OCI-LY7 (cell line): ENCODE measurements around the gene TMEM253. TPM values are rescaled to one million over a fixed set of nuclear protein-coding genes. Genes with fewer than 3 reads are reported as not detected.

ENCODE experiments used
- BruUV-seq: library from RNA; stranded (reverse); fragments of 400-500 nt; replicated peaks from 2 replicates; lab custom pipeline; 2021; lab: Mats Ljungman, UMichigan
- CTCF ChIA-PET: fragments of 300-600 bp; sonication (Branson Sonifier 250); formaldehyde crosslinking; loops from one replicate; lab custom pipeline; 2022; ENCODE audit warnings: antibody characterized with exemption; ENCODE audit not compliant: unreplicated experiment; lab: Charles Lee
- POLR2A ChIA-PET: fragments of 300-600 bp; sonication (Branson Sonifier 250); formaldehyde crosslinking; loops from one replicate; lab custom pipeline; 2022; ENCODE audit warnings: antibody characterized with exemption; lab: Charles Lee
- DNase-seq: peaks from one replicate; pipeline ENCODE4 v3.0.0-alpha.2; 2015; ENCODE audit warnings: low spot score
- H2AFZ ChIP-seq: fragments of 200-600 bp; sonication (generic), shearing (Covaris generic); 2 replicates; pipeline ENCODE4 v1.6.1; 2014; ENCODE audit warnings: mild to moderate bottlenecking, antibody characterized with exemption, low read length, moderate library complexity
- H3K27ac ChIP-seq: fragments of 200-600 bp; sonication (generic); 2 replicates; pipeline ENCODE4 v1.5.1; 2014; ENCODE audit warnings: mixed run types, low read depth, mild to moderate bottlenecking, moderate library complexity, low read length, inconsistent platforms; ENCODE audit not compliant: poor library complexity, severe bottlenecking
- H3K36me3 ChIP-seq: fragments of 200-600 bp; sonication (generic); 2 replicates; pipeline ENCODE4 v1.6.1; 2014; ENCODE audit warnings: mild to moderate bottlenecking, antibody characterized with exemption, low read length, moderate library complexity, mixed read lengths; ENCODE audit not compliant: insufficient read depth
- H3K4me1 ChIP-seq: fragments of 200-600 bp; sonication (generic); 2 replicates; pipeline ENCODE4 v1.5.1; 2014; ENCODE audit warnings: mild to moderate bottlenecking, low read length; ENCODE audit not compliant: insufficient read depth, poor library complexity, severe bottlenecking
- H3K4me2 ChIP-seq: fragments of 200-600 bp; sonication (generic); 2 replicates; pipeline ENCODE4 v1.6.1; 2014; ENCODE audit warnings: mild to moderate bottlenecking, low read length
- H3K4me3 ChIP-seq: fragments of 200-600 bp; sonication (generic); 2 replicates; pipeline ENCODE4 v1.5.1; 2014; ENCODE audit warnings: mild to moderate bottlenecking, low read depth, low read length; ENCODE audit not compliant: poor library complexity, severe bottlenecking
- H3K79me2 ChIP-seq: fragments of 200-600 bp; sonication (generic); 2 replicates; pipeline ENCODE4 v1.6.1; 2016; ENCODE audit warnings: low read depth, mild to moderate bottlenecking, low read length, moderate library complexity, mixed read lengths; ENCODE audit not compliant: insufficient read depth
- H3K9me2 ChIP-seq: fragments of 200-600 bp; sonication (generic); 2 replicates; pipeline ENCODE4 v1.6.1; 2016; ENCODE audit warnings: mild to moderate bottlenecking, low read length, mixed read lengths; ENCODE audit not compliant: insufficient read depth
- H3K9me3 ChIP-seq: fragments of 200-600 bp; sonication (generic); 2 replicates; pipeline ENCODE4 v1.6.1; 2014; ENCODE audit warnings: mild to moderate bottlenecking, mixed run types, low read length, mixed read lengths
- H4K20me1 ChIP-seq: fragments of 200-600 bp; sonication (generic); 2 replicates; pipeline ENCODE4 v1.6.1; 2014; ENCODE audit warnings: mild to moderate bottlenecking, antibody characterized with exemption, low read length, moderate library complexity, mixed read lengths; ENCODE audit not compliant: insufficient read depth
- EZH2phosphoT487 ChIP-seq: fragments of 200-600 bp; sonication (generic); IDR thresholded peaks from 2 replicates; pipeline ENCODE4 v1.6.1; 2018; ENCODE audit warnings: low read depth, borderline replicate concordance, mild to moderate bottlenecking, mixed run types, antibody characterized with exemption, low read length, moderate library complexity, mixed read lengths
- intact Hi-C: fragments of 100-400 bp; cut with micrococcal nuclease; formaldehyde crosslinking; loops from one replicate; pipeline ENCODE4 v1.10.0; 2022; ENCODE audit not compliant: unreplicated experiment
- total RNA-seq, 2 experiments: library from RNA; depleted of rRNA in 1 of 2; stranded (reverse); fragments of >200 nt in 1 of 2; shearing (Covaris generic) in 1 of 2; gene quantifications; 2 replicates each; pipeline ENCODE4 v1.2.3, GENCODE V29; 2014 to 2022
- TF ChIP-seq, protein P1 (sequence below): fragments of 200-600 bp; sonication (generic); conservative IDR thresholded peaks from 2 replicates; pipeline ENCODE4 v1.5.1; 2014; ENCODE audit warnings: mild to moderate bottlenecking, antibody characterized with exemption, low read length, moderate library complexity, mixed read lengths

Gene TMEM253
- total RNA-seq, 2 experiments from 2014 or later: 0.88 TPM; not detected in 1

DNA sequence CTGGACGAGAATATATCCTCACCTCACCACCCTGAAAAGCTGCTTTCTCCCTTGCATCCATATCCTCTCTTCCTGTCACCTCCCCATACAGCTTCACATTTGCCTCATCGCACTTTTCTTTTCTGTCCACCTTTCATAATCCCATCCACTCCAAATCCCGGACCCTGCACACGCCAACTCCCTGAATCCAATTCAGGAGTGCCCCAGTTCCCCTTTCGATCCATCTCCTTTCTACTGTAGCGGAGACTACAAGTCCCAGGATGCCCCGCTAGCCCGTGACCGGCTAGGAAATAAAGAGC lies 2.5 kb downstream of the TMEM253 start:
- no peaks in the 10 kb centered on the region for H4K20me1 ChIP-seq
- H3K36me3 ChIP-seq: no peaks in the 10 kb centered on the region
- DNase-seq: no peak
- intact Hi-C loops: loop anchor here (1.0 to 10.0 kb wide), 2 partner anchors 32 to 419 kb away; partner anchors contain the start of genes ANG and RNASE4
- H3K9me2 ChIP-seq: no peaks in the 10 kb centered on the region
- no peak for TF ChIP-seq EZH2phosphoT487
- TF ChIP-seq, protein P1, sequence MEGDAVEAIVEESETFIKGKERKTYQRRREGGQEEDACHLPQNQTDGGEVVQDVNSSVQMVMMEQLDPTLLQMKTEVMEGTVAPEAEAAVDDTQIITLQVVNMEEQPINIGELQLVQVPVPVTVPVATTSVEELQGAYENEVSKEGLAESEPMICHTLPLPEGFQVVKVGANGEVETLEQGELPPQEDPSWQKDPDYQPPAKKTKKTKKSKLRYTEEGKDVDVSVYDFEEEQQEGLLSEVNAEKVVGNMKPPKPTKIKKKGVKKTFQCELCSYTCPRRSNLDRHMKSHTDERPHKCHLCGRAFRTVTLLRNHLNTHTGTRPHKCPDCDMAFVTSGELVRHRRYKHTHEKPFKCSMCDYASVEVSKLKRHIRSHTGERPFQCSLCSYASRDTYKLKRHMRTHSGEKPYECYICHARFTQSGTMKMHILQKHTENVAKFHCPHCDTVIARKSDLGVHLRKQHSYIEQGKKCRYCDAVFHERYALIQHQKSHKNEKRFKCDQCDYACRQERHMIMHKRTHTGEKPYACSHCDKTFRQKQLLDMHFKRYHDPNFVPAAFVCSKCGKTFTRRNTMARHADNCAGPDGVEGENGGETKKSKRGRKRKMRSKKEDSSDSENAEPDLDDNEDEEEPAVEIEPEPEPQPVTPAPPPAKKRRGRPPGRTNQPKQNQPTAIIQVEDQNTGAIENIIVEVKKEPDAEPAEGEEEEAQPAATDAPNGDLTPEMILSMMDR: no peak; the same call in none of the 2 replicates
- peak overlapping the region; percentile 67; the same call in 1 of the 2 replicates for H2AFZ ChIP-seq
- ChIA-PET POLR2A (interaction anchor here (0.6 to 3.3 kb wide), 8 partner anchors 8 to 1938 kb away, joined by 3 to 31 read pairs (median 9); partner anchors contain the start of gene ARHGEF40), CTCF (interaction anchor here (0.6 to 2.6 kb wide), 6 partner anchors 11 to 353 kb away, joined by 3 to 23 read pairs (median 6); partner anchors contain the start of genes ARHGEF40 and CHD8)
- no peaks in the 10 kb centered on the region for H3K9me3 ChIP-seq
- no TSS peak for BruUV-seq
- H3K4me1 ChIP-seq: peaks cover 41% of the 10 kb centered on the region
- H3K27ac ChIP-seq: peak overlapping the region; percentile 59
- no peaks in the 10 kb centered on the region for H3K79me2 ChIP-seq
- peak overlapping the region; percentile 92 for H3K4me2 ChIP-seq
- H3K4me3 ChIP-seq: peak overlapping the region; percentile 85

DNA sequence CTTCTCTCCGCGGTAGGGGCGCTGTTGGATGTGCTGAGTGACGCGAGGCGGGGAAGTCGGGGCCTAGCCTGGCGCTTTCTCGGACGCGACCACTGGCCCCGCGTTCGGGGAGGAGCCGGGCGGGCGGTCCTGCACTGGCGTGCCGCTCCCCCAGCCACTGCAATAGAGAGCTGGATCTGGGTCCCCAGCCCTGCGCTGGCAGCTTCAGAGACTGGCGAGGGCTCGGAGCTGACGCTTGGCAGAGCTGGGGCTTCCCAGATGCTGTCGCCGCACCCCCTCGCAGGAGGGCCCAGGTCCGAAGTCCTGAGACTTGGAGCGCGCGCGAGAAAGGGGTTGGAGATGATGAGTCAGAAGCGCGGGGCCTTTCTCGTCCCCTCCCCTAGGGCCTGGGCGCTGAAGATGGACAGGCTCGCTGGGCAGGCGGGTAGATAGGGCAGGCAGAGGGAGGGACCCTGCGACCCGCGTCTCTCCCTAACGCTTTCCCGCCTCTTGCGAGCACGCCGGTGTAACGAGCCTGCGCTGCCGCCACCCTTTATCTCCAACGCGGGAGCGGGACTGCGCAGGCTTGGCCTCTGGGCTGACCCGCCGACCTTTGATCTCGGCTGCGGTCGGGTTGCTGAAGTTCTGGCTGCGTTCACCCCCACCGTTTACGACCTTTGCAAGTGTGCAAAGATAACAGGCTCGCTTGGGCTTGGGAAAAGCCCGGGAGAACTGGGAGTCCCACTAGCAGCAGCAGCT lies 3.0 kb downstream of the TMEM253 start:
- Histone ChIP-seq H3K4me3 (peak overlapping the region; percentile 85), H2AFZ (peak overlapping the region; percentile 67)
- BruUV-seq: TSS peak; percentile 95

More for the DNA sequence above, 3.0 kb downstream of the TMEM253 start:
- Histone ChIP-seq H3K27ac (peak overlapping the region; percentile 59), H3K79me2 (no peaks in the 10 kb centered on the region), H3K9me3 (no peaks in the 10 kb centered on the region), H3K4me1 (peaks cover 45% of the 10 kb centered on the region), H4K20me1 (no peaks in the 10 kb centered on the region), H3K4me2 (peak overlapping the region; percentile 92), H3K36me3 (no peaks in the 10 kb centered on the region), H3K9me2 (no peaks in the 10 kb centered on the region)
- peak; percentile 97 for DNase-seq
- CTCF ChIA-PET: interaction anchor here (1.0 to 2.6 kb wide), 9 partner anchors 8 to 352 kb away, joined by 3 to 23 read pairs (median 7); partner anchors contain the start of genes ARHGEF40 and CHD8
- POLR2A ChIA-PET: interaction anchor here (0.8 to 3.3 kb wide), 8 partner anchors 9 to 123 kb away, joined by 3 to 31 read pairs (median 9); partner anchors contain the start of gene ARHGEF40
- intact Hi-C loops: loop anchor here (1.0 to 10.0 kb wide), 6 partner anchors 12 to 419 kb away; partner anchors contain the start of genes ANG and RNASE4
- TF ChIP-seq, protein P1: 0 out of 2 replicates have a peak, but pooled peaks have one; percentile 76
- no peak for TF ChIP-seq EZH2phosphoT487
